Cardiac muscle cell (in vitro differentiated cells and primary cell): ENCODE data around the gene ZMYM4. TPM values are rescaled to one million over a fixed set of nuclear protein-coding genes. Genes with fewer than 3 reads are reported as not detected.

Experiments used
- DNase-seq, 2 donors: peaks; one replicate each; pipeline versions ENCODE4 v3.0.0 to v3.0.0-alpha.2; 2010 to 2017; ENCODE audit warnings: low read depth in 1 of 2, low spot score in 1 of 2
- H3K27ac ChIP-seq: fragments of 200-600 bp; sonication (generic); 2 replicates; pipeline ENCODE4 v1.5.1; 2016
- H3K27me3 ChIP-seq: fragments of 200-600 bp; sonication (generic); 2 replicates; pipeline ENCODE4 v1.6.0; 2016; ENCODE audit warnings: control low read depth
- H3K36me3 ChIP-seq: fragments of 200-600 bp; sonication (generic); 2 replicates; pipeline ENCODE4 v1.5.1; 2016; ENCODE audit warnings: control low read depth
- H3K4me1 ChIP-seq: fragments of 200-600 bp; sonication (generic); 2 replicates; pipeline ENCODE4 v1.8.1; 2017; ENCODE audit warnings: low read depth, mild to moderate bottlenecking, mixed run types
- H3K4me3 ChIP-seq: fragments of 200-600 bp; sonication (generic); 2 replicates; pipeline ENCODE4 v1.5.1; 2016; ENCODE audit warnings: mild to moderate bottlenecking
- H3K9me3 ChIP-seq: fragments of 200-600 bp; sonication (generic); 2 replicates; pipeline ENCODE4 v1.5.1; 2017; ENCODE audit warnings: low read depth, mild to moderate bottlenecking, control low read depth
- polyA plus RNA-seq: library from polyadenylated mRNA; unstranded; fragments of >200 nt; fragmentation: Nextera tagmentation; extraction: Ambion mirVana; gene quantifications from 2 replicates; pipeline ENCODE4 v1.2.1, GENCODE V29; 2016
- total RNA-seq: library from RNA; depleted of rRNA; stranded (reverse); fragments of >200 nt; gene quantifications from 2 replicates; pipeline ENCODE4 v1.2.3, GENCODE V29; 2016
- TF ChIP-seq, protein P1 (sequence below): IDR thresholded peaks from 2 replicates; pipeline ENCODE4 v1.5.1; 2012; ENCODE audit warnings: low read depth, mild to moderate bottlenecking, low read length

ZMYM4 gene
- total and polyA plus RNA-seq, 2 experiments from 2014 or later: 27.9 to 34.8 TPM

DNA sequence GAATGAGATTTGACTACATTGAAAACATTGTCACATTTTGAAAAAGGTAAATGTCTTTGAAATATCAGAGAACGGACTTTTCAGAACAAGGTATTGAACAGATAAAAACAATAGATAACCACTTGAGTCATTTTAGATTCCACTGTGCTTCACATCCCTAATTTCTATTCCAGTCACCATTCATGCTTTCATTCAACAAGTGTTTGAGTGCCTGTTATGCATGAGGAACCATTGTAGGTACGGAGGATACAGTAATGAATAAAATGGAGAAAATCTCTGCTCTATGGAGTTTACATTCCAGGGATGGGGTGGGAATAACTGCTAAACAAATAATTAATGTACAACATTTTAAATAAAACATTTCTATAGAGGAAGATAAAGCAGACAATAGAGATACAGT is 26.3 kb downstream of the ZMYM4 start:
- DNase-seq: no peak
- Histone ChIP-seq H3K9me3 (no peaks in the 10 kb centered on the region), H3K27me3 (no peaks in the 10 kb centered on the region), H3K36me3 (peaks cover 4% of the 10 kb centered on the region), H3K4me1 (no peaks in the 10 kb centered on the region), H3K4me3 (no peak overlapping the region), H3K27ac (no peak overlapping the region)
- TF ChIP-seq, protein P1, sequence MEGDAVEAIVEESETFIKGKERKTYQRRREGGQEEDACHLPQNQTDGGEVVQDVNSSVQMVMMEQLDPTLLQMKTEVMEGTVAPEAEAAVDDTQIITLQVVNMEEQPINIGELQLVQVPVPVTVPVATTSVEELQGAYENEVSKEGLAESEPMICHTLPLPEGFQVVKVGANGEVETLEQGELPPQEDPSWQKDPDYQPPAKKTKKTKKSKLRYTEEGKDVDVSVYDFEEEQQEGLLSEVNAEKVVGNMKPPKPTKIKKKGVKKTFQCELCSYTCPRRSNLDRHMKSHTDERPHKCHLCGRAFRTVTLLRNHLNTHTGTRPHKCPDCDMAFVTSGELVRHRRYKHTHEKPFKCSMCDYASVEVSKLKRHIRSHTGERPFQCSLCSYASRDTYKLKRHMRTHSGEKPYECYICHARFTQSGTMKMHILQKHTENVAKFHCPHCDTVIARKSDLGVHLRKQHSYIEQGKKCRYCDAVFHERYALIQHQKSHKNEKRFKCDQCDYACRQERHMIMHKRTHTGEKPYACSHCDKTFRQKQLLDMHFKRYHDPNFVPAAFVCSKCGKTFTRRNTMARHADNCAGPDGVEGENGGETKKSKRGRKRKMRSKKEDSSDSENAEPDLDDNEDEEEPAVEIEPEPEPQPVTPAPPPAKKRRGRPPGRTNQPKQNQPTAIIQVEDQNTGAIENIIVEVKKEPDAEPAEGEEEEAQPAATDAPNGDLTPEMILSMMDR: no peak

DNA sequence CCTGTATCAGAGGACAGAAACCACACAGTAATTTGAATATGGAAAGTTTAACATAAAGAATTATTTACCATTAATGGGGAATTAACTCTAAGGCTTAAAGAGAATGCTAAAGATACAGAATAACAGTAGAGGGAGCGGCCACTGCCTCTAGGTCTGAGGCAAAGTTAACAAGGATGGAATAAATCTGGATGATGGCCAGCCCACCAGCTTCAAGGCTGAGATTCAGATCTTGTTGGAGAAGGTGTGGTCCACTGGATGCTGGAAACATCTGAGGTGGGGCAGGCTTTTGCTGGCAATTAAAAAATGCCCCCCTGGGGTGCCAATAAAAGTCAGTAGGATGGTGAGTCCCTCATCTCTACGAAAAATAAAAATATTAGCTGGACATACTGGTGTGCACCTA is 29.4 kb downstream of the ZMYM4 start:
- peaks cover 4% of the 10 kb centered on the region for H3K36me3 ChIP-seq
- no peaks in the 10 kb centered on the region for H3K27me3 ChIP-seq
- peak overlapping the region; percentile 82 for H3K27ac ChIP-seq
- TF ChIP-seq, protein P1: no peak
- H3K4me3 ChIP-seq: no peak overlapping the region
- H3K9me3 ChIP-seq: no peaks in the 10 kb centered on the region
- H3K4me1 ChIP-seq: peaks cover 6% of the 10 kb centered on the region
- no peak for DNase-seq

DNA sequence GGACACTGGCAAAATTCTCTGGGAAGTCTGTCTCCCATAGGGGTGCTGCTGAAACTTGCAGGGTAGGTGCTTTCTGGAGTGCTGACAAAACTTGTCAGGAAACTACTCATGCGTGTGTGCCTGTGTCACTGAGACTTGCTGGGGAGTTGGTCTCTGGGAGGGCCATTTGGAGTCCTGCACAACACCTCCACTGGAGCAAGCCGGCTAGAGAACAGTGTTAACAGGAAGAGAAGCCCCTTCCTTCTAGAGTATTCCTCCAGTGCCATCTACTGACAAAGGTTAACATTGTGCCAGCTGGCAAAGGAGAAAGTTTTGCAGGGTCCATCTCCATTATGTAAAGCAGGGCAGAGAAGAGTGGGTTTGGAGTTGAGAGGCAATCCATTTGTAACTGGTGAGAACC is 30.0 kb downstream of the ZMYM4 start:
- peaks cover 4% of the 10 kb centered on the region for H3K36me3 ChIP-seq
- no peak overlapping the region for H3K4me3 ChIP-seq
- no peaks in the 10 kb centered on the region for H3K27me3 ChIP-seq
- H3K9me3 ChIP-seq: no peaks in the 10 kb centered on the region
- H3K27ac ChIP-seq: peak overlapping the region; percentile 82
- TF ChIP-seq, protein P1: peak; percentile 53
- H3K4me1 ChIP-seq: peaks cover 6% of the 10 kb centered on the region
- peak; percentile 58 to 62 for DNase-seq

DNA sequence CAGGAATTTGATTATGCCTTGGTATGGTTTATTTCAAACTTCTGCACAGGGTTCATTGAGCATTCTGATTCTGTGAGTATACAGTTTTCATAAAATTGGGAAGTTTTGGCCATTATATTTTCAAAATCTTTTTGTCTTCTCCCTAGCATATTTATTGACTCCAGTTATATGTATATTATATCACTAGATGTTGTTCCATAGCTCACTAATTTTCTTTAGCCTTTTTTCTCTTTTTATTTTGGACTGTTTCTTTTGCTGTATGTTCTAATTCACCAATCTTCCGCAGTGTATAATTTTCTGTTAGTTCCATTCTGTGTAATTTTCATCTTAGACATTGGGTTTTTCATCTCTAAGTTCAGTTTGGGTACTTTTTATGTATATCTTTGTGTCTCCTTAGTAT is 31.9 kb downstream of the ZMYM4 start:
- H3K4me3 ChIP-seq: no peak overlapping the region
- H3K4me1 ChIP-seq: peaks cover 10% of the 10 kb centered on the region
- peaks cover 4% of the 10 kb centered on the region for H3K36me3 ChIP-seq
- H3K27me3 ChIP-seq: no peaks in the 10 kb centered on the region
- no peak overlapping the region for H3K27ac ChIP-seq
- TF ChIP-seq, protein P1: no peak
- H3K9me3 ChIP-seq: no peaks in the 10 kb centered on the region
- no peak for DNase-seq

DNA sequence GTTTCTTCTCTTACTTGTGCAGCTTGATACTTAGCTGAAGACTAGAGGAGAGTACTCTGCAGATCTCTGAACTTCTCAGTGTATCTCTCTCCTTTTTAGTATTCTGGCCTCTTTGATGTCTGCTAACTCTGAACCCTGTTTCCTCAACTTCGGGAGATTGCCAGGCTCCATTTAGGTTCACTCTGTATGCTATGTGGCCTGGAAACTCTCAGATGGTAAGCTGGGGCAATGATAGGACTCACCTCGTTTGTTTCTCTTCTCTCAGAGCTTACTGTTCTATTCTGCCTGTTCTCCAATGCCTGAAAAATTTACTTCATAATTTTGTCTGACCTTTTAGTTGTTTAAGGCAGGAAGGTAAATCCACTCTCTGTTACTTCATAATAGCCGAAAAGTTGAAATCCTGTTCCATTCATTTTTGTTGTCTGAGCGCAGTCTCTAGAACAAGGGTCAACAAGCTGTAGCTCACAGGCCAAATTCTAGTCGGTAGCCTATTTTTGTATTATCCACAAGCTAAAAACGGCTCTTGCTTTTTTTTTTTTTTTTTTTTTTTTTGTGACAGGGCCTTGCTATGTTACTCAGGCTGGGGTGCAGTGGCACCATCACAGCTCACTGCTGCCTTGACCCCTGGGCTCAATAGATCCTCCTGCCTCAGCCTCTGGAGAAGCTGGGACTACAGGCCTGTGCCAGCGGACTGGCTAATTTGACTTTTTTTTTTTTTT is 33.3 kb downstream of the ZMYM4 start:
- Histone ChIP-seq H3K27me3 (no peaks in the 10 kb centered on the region), H3K4me1 (peaks cover 10% of the 10 kb centered on the region), H3K27ac (peak overlapping the region; percentile 90), H3K9me3 (no peaks in the 10 kb centered on the region), H3K4me3 (no peak overlapping the region), H3K36me3 (peaks cover 4% of the 10 kb centered on the region)
- TF ChIP-seq, protein P1: no peak
- DNase-seq: no peak
